Small intestine (tissue), 7 donors: ENCODE data around the gene RPL36AL. TPM values are rescaled to one million over a fixed set of nuclear protein-coding genes. Genes with fewer than 3 reads are reported as not detected.

Experiments
- DNase-seq, 2 donors: peaks; one replicate each; pipeline versions ENCODE4 v3.0.0 to v3.0.0-alpha.2; 2013
- FAIRE-seq: peaks from 2 replicates; lab custom pipeline; 2012; peaks lifted over from hg19 to GRCh38; lab: Jason Lieb, UNC
- H3K27ac ChIP-seq, 3 donors: one replicate each; pipeline ENCODE4 v1.5.1; 2013; ENCODE audit warnings: low read length in 2 of 3, mild to moderate bottlenecking in 2 of 3, control low read depth in 1 of 3, inconsistent platforms in 1 of 3, low read depth in 1 of 3, moderate library complexity in 1 of 3
- H3K27me3 ChIP-seq, 3 donors: one replicate each; pipeline ENCODE4 v1.6.1; 2013; ENCODE audit warnings: low read length in 3 of 3, inconsistent platforms in 1 of 3; ENCODE audit not compliant: control insufficient read depth in 3 of 3, insufficient read depth in 3 of 3
- H3K36me3 ChIP-seq, 3 donors: one replicate each; pipeline ENCODE4 v1.6.1; 2013; ENCODE audit warnings: low read length in 3 of 3, inconsistent platforms in 1 of 3, low read depth in 1 of 3, mild to moderate bottlenecking in 1 of 3, moderate library complexity in 1 of 3; ENCODE audit not compliant: control insufficient read depth in 3 of 3, insufficient read depth in 2 of 3
- H3K4me1 ChIP-seq, 3 donors: one replicate each; pipeline ENCODE4 v1.6.1; 2013; ENCODE audit warnings: low read length in 2 of 3, inconsistent platforms in 1 of 3, low read depth in 1 of 3, mild to moderate bottlenecking in 1 of 3, moderate library complexity in 1 of 3; ENCODE audit not compliant: control insufficient read depth in 3 of 3, insufficient read depth in 2 of 3
- H3K4me3 ChIP-seq, 3 donors: one replicate each; pipeline ENCODE4 v1.5.1; 2013; ENCODE audit warnings: low read length in 3 of 3, control low read depth in 1 of 3, inconsistent platforms in 1 of 3, low read depth in 1 of 3, mild to moderate bottlenecking in 1 of 3, moderate library complexity in 1 of 3
- H3K9me3 ChIP-seq, 2 donors: one replicate each; pipeline ENCODE4 v1.6.1; 2013; ENCODE audit warnings: low read depth in 1 of 2, low read length in 1 of 2; ENCODE audit not compliant: control insufficient read depth in 2 of 2, insufficient read depth in 1 of 2
- WGBS, 3 donors: extraction: QIAGEN DNeasy Blood & Tissue Kit; methylation state at CpG; one replicate each; pipeline ENCODE4 v1.1.7; 2013; 5-methylcytosine and 5-hydroxymethylcytosine counted together
- polyA plus RNA-seq, 4 donors: library from polyadenylated mRNA; stranded (reverse) in 3 of 4; unstranded in 1 of 4; fragments of 200-250 nt in 3 of 4; fragments of 120-200 nt in 1 of 4; gene quantifications; one replicate each; pipeline versions ENCODE4 v1.2.1 to v1.2.3, GENCODE V29; 2013
- donor health status: healthy with polysubstance abuse.
- donor health status: control.
- donor health status: control.
- donor health status: Bipolar disorder and iron deficiency.
- donor health status: healthy.

RPL36AL gene
- polyA plus RNA-seq, 4 donors: 328 to 910 (median 674) TPM

DNA sequence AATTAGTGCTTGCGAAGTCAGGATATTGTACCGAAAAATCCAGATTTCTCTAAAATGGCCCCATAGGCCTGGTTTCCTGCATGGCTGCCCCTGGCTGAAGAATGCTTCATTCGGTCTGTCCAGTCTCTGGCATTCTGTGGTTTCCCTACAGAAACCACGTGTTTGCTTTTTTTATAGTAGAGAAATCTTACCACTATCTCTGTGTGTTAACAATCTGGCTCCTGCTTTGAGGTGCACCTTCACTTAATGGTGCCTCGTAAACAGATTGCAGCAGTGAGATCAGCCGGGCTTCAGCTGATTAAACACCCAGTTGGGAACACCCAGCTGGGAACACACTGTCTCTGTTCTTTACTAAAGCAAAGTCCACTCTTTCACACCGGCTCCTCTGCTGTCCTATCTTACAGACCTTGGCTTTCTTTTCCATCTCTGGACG, 21.3 kb upstream of the RPL36AL start:
- H3K27me3 ChIP-seq: no peaks in the 10 kb centered on the region
- peak; percentile 89 to 98 for DNase-seq
- H3K9me3 ChIP-seq: no peaks in the 10 kb centered on the region
- H3K36me3 ChIP-seq: peaks cover 2 to 27% (median 6%) of the 10 kb centered on the region in 3 donors
- peak overlapping the region; percentile 64 to 73 (median 68) for H3K27ac ChIP-seq
- 15 to 51% (median 35%) methylated on average over 8 of the region's 8 CpGs for WGBS, 3 donors
- H3K4me3 ChIP-seq: no peak overlapping the region
- peak; percentile 51 for FAIRE-seq
- peaks cover 0 to 26% (median 6%) of the 10 kb centered on the region in 3 donors for H3K4me1 ChIP-seq

- Histone ChIP-seq H3K4me1 (peaks cover 0 to 35% (median 6%) of the 10 kb centered on the region in 3 donors), H3K27ac (peak overlapping the region; percentile 64 to 80 (median 73))
Observed at GRCh38 chr14:49640540-49641417, 20.4 kb upstream of the RPL36AL start.

GRCh38 chr14:49637534-49638078, 17.2 kb upstream of the RPL36AL start:
- Histone ChIP-seq H3K4me3 (no peak overlapping the region), H3K27ac (no peak overlapping the region), H3K27me3 (no peaks in the 10 kb centered on the region), H3K9me3 (no peaks in the 10 kb centered on the region), H3K4me1 (peaks cover 0 to 35% (median 6%) of the 10 kb centered on the region in 3 donors), H3K36me3 (peaks cover 2 to 21% (median 4%) of the 10 kb centered on the region in 3 donors)
- DNase-seq: no peak
- FAIRE-seq: no peak
- WGBS, 3 donors: 83 to 95% (median 92%) methylated on average over 3 of the region's 3 CpGs

More at GRCh38 chr14:49640540-49641417, 20.4 kb upstream of the RPL36AL start:
- no peak for FAIRE-seq
- Histone ChIP-seq H3K36me3 (peaks cover 2 to 28% (median 6%) of the 10 kb centered on the region in 3 donors), H3K4me3 (no peak overlapping the region), H3K27me3 (no peaks in the 10 kb centered on the region), H3K9me3 (no peaks in the 10 kb centered on the region)
- 38 to 82% (median 51%) methylated on average over 7 of the region's 7 CpGs for WGBS, 3 donors
- DNase-seq: peak; percentile 46 to 94

- no peak for DNase-seq
- Histone ChIP-seq H3K27ac (no peak overlapping the region), H3K4me3 (no peak overlapping the region), H3K9me3 (no peaks in the 10 kb centered on the region), H3K36me3 (peaks cover 2 to 21% (median 4%) of the 10 kb centered on the region in 3 donors), H3K27me3 (no peaks in the 10 kb centered on the region), H3K4me1 (peaks cover 0 to 27% (median 6%) of the 10 kb centered on the region in 3 donors)
- WGBS, 3 donors: 92 to 96% (median 96%) methylated on average over 1 of the region's 1 CpG
- FAIRE-seq: no peak
Observed at GRCh38 chr14:49636866-49637265, 16.4 kb upstream of the RPL36AL start.

DNA sequence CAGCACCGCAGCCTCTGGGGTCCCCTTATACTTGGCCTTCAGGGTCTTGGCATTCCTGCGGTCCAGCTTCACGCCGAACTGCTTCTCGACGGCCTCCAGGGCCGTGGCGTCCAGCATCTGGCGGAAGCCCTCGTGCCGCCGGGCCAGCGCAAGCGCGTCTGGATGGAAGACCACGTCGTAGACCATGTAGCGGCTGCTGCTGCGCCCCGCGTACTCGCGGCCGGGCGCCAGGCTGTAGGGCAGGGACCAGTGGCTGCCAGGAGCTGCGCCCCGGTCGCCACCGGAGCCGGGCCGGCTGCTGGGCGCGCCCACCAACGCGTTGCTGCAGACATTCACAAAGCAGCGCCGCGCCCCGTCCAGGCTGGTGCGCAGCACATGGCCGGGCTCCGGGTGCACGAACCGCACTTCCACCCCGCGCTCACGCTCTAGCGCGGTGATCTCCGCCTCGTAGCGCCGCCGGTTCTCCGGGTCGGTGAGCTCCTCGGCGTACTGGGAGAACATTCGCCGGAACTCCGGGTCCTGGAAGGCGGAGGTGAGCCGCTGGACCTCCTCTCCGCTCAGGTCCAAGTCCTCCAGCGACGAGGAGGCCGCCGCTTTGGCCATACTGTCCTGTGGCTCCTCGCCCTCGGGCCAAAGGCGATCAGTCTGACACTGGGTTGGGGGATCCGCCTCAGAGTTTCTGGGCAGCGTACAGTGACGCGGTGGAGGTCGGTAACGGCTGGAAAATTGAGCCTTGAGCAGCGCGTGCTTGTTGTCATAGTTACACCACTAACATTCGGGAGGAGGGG, 14.3 kb upstream of the RPL36AL start, which contains the start of gene DNAAF2:
TSS of gene DNAAF2 (minus strand) at position 698 of the 788 bp plus-strand sequence. CDS start at position 603, 95 bp downstream.
- peak within 1 kb of the TSS; percentile 71 to 95 (median 74) for H3K4me3 ChIP-seq
- peaks cover 0 to 13% (median under 1%) of the 10 kb centered on the region in 3 donors for H3K4me1 ChIP-seq
- peaks cover 2 to 19% (median 4%) of the 10 kb centered on the region in 3 donors for H3K36me3 ChIP-seq
- peak within 1 kb of the TSS; percentile 80 to 99 (median 96) for H3K27ac ChIP-seq
- DNase-seq (peak; percentile 67 to 91), FAIRE-seq (no peak)
- WGBS, 3 donors: 0 to 1% (median 0%) methylated on average over 72 to 80 of the region's 80 CpGs
- no peaks in the 10 kb centered on the region for H3K27me3 ChIP-seq
- H3K9me3 ChIP-seq: no peaks in the 10 kb centered on the region

DNA sequence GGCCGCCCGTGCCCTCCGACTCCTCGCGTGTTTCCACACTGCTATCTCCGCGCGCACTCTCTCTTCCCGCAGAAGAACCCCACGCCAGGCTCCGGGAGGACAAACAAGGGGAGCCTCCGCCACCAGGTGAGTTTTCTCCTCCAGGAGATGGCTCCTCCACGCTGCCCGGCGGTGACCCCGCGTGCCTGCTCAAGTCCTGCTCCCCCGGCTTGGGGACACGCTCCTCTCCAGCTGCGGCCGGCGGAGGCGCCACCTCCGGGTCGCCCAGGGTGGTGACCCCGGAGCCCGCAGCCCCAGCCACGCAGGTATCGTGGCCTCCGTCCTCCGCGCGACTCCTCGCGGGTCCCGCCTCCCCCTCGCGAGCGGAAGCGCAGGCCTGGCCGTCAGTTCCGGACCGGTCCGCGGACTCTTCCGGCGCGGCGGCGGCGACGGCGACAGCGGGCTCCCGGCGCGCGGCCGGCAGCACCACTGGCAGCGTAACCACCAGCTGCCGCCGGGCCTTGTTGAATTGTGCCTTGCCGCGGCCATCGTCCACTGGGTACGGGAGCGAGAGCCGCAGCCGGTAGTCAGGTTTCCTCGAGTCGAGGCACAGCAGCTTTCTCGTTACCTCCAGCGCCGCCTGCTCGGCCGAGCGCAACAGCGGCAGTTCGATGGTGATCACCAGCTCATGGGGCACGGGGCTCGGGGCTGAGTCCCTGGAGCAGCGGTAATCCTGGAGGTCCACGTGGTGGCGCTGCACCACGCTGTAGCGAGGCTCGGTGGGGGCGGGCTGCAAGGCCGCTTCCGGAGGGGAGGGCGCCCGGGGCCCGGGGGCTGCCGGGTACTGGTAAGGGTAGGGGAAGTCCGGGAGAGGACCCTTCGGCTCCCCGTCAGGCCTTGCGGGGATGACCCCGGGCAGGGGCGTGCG, 13.5 kb upstream of the RPL36AL start:
- Histone ChIP-seq H3K27me3 (no peaks in the 10 kb centered on the region), H3K27ac (peak overlapping the region; percentile 80 to 99 (median 96)), H3K4me1 (peaks cover 0 to 13% (median 0%) of the 10 kb centered on the region in 3 donors), H3K4me3 (peak overlapping the region; percentile 71 to 95 (median 74)), H3K36me3 (peaks cover 2 to 20% (median 4%) of the 10 kb centered on the region in 3 donors), H3K9me3 (no peaks in the 10 kb centered on the region)
- FAIRE-seq: no peak
- 0% methylated on average over 57 to 101 of the region's 101 CpGs for WGBS, 3 donors
- DNase-seq: peak; percentile 94 to 97
